Pancreas (tissue), 10 donors: ENCODE results near the gene ADAMTS4. TPM values are rescaled to one million over a fixed set of nuclear protein-coding genes. Genes with fewer than 3 reads are reported as not detected.

Experiments used
- ATAC-seq, 4 donors: fragments of 200-7000 bp; cut with Tn5 transposase; one replicate each; pipeline versions ENCODE4 v1.8.0 to v1.9.1; 2020; ENCODE audit warnings: mild to moderate bottlenecking in 4 of 4, moderate library complexity in 4 of 4
- DNase-seq, 6 donors: peaks; one replicate each; pipeline ENCODE4 v3.0.0-alpha.2; 2020
- FAIRE-seq: peaks from 2 replicates; lab custom pipeline; 2012; peaks lifted over from hg19 to GRCh38; lab: Jason Lieb, UNC
- H3K27ac ChIP-seq, 4 donors: fragments of 200-600 bp; sonication (generic); 1 replicate in 3 of 4; 2 replicates in 1 of 4; pipeline versions ENCODE4 v1.5.0 to v1.8.0; 2020
- H3K27me3 ChIP-seq, 4 donors: fragments of 200-600 bp; one replicate each; pipeline ENCODE4 v1.8.0; 2021
- H3K36me3 ChIP-seq, 3 donors: fragments of 200-600 bp; sonication (generic) in 1 of 3; one replicate each; pipeline versions ENCODE4 v1.5.0 to v1.8.0; 2020 to 2021
- H3K4me1 ChIP-seq, 3 donors: fragments of 200-600 bp; one replicate each; pipeline ENCODE4 v1.8.0; 2021
- H3K4me3 ChIP-seq, 4 donors: fragments of 200-600 bp; sonication (generic) in 2 of 4; one replicate each; pipeline versions ENCODE4 v1.5.0 to v1.8.0; 2020 to 2021
- H3K9me3 ChIP-seq, 4 donors: fragments of 200-600 bp; one replicate each; pipeline ENCODE4 v1.8.0; 2021
- CTCF ChIP-seq, 4 donors: fragments of 200-600 bp; sonication (generic) in 3 of 4; IDR thresholded peaks; one replicate each; pipeline versions ENCODE4 v1.5.0 to v1.8.0; 2021; ENCODE audit warnings: antibody characterized with exemption in 4 of 4
- WGBS, 2 donors: extraction: QIAGEN DNeasy Blood & Tissue Kit; methylation state at CpG; one replicate each; pipeline ENCODE4 v1.1.7; 2013; 5-methylcytosine and 5-hydroxymethylcytosine counted together
- intact Hi-C, 3 donors: fragments of 100-400 bp; cut with DNase I; formaldehyde crosslinking; loops; one replicate each; pipeline versions ENCODE4 v1.11.1 to v1.14.2; 2022
- polyA plus RNA-seq, 2 donors: library from polyadenylated mRNA; stranded (reverse); fragments of 200-250 nt; gene quantifications; one replicate each; pipeline ENCODE4 v1.2.3, GENCODE V29; 2013
- total RNA-seq, 6 donors: library from RNA; stranded (reverse); fragmentation: NEBNext Ultra II Directional in 4 of 6; extraction: Animal tissue kit (Norgen Biotek cat#: 25700) in 4 of 6; gene quantifications; one replicate each; pipeline versions ENCODE4 v1.2.1 to v1.2.4, GENCODE V29; 2021 to 2023
- donor health status: healthy with polysubstance abuse.
- donor health status: DM: no; HTN: no; CAD: no; lungs with moderate emphysema.
- donor health status: DM: no; HTN: no; CAD: no.
- donor health status: control.
- donor health status: control.
- donor health status: Bipolar disorder and iron deficiency.
- donor health status: DM: yes; HTN: yes; CAD: no.
- donor health status: DM: no; HTN: no; CAD: no.
- donor health status: DM: no; HTN: no; CAD: no.
- donor health status: DM: yes; HTN: yes; CAD: no.

ADAMTS4 gene
- total and polyA plus RNA-seq, 8 donors: 2.7 to 6.6 (median 3.8) TPM

- TF ChIP-seq CTCF (IDR thresholded peaks at IDR 0.05): no peak
- DNase-seq (peak in 2 of 6 donors; percentile 52 to 66), ATAC-seq (peak in 2 of 4 donors; percentile 0 to 3), FAIRE-seq (no peak)
- Histone ChIP-seq H3K36me3 (peaks cover 0 to 7% (median 5%) of the 10 kb centered on the region in 3 donors), H3K27me3 (no peaks in the 10 kb centered on the region), H3K4me1 (peaks cover 0 to 5% (median 0%) of the 10 kb centered on the region in 3 donors), H3K27ac (peak overlapping the region; percentile 67 to 92 (median 80)), H3K9me3 (no peaks in the 10 kb centered on the region), H3K4me3 (peak overlapping the region; percentile 49 to 73 (median 58))
- intact Hi-C loops: no loop called here
- 4 to 6% methylated on average over 30 to 33 of the region's 33 CpGs for WGBS, 2 donors
Observed at GRCh38 chr1:161166669-161167548, 31.9 kb downstream of the ADAMTS4 start.

GRCh38 chr1:161165742-161166668 is 32.8 kb downstream of the ADAMTS4 start, which contains the start of gene PPOX:
PPOX (plus strand) TSS chr1:161166426; CDS start chr1:161166848, 422 bp downstream.
- H3K27ac ChIP-seq: peak within 1 kb of the TSS; percentile 67 to 92 (median 80)
- ATAC-seq (peak; percentile 92 to 97 (median 94)), FAIRE-seq (peak; percentile 86), DNase-seq (peak; percentile 90 to 98 (median 96))
- no peaks in the 10 kb centered on the region for H3K36me3 ChIP-seq
- intact Hi-C loops: no loop called here
- H3K4me1 ChIP-seq: peaks cover 0 to 5% (median 2%) of the 10 kb centered on the region in 3 donors
- peak in 1 of 4 donors; percentile 10 for TF ChIP-seq CTCF (IDR thresholded peaks at IDR 0.05)
- H3K27me3 ChIP-seq: no peaks in the 10 kb centered on the region
- H3K9me3 ChIP-seq: no peaks in the 10 kb centered on the region
- peak within 1 kb of the TSS; percentile 49 to 73 (median 58) for H3K4me3 ChIP-seq
- WGBS, 2 donors: 0% methylated on average over 54 of the region's 54 CpGs

GRCh38 chr1:161164901-161165610 is 33.8 kb downstream of the ADAMTS4 start:
- peak overlapping the region; percentile 67 to 92 (median 80) for H3K27ac ChIP-seq
- WGBS, 2 donors: 49 to 57% methylated on average over 14 of the region's 14 CpGs
- intact Hi-C loops: no loop called here
- TF ChIP-seq CTCF (IDR thresholded peaks at IDR 0.05): no peak
- no peak for FAIRE-seq
- no peaks in the 10 kb centered on the region for H3K36me3 ChIP-seq
- H3K27me3 ChIP-seq: no peaks in the 10 kb centered on the region
- no peak for DNase-seq
- peak overlapping the region in 3 of 4 donors; percentile 56 to 73 (median 59) for H3K4me3 ChIP-seq
- no peak for ATAC-seq
- H3K4me1 ChIP-seq: peaks cover 0 to 8% (median 7%) of the 10 kb centered on the region in 3 donors
- H3K9me3 ChIP-seq: no peaks in the 10 kb centered on the region

GRCh38 chr1:161163793-161164192 is 35.1 kb downstream of the ADAMTS4 start:
- 83% methylated on average over 5 of the region's 5 CpGs for WGBS, 2 donors
- no peaks in the 10 kb centered on the region for H3K36me3 ChIP-seq

More at GRCh38 chr1:161163793-161164192, 35.1 kb downstream of the ADAMTS4 start:
- DNase-seq: no peak
- H3K4me1 ChIP-seq: peaks cover 0 to 13% (median 8%) of the 10 kb centered on the region in 3 donors
- no peak overlapping the region for H3K4me3 ChIP-seq
- no peak for FAIRE-seq
- ATAC-seq: no peak
- no peaks in the 10 kb centered on the region for H3K27me3 ChIP-seq
- TF ChIP-seq CTCF (IDR thresholded peaks at IDR 0.05): no peak
- no peak overlapping the region for H3K27ac ChIP-seq
- intact Hi-C loops: no loop called here
- no peaks in the 10 kb centered on the region for H3K9me3 ChIP-seq
